Measurements from ENCODE around the gene NEMP1. TPM values are rescaled to one million over a fixed set of nuclear protein-coding genes. Genes with fewer than 3 reads are reported as not detected.

The NEMP1 gene
- total and polyA plus RNA-seq, 2 of the 13 experiments (the other 11 are each of a cell fraction or from before 2014, with no cell fraction given): 11.4 to 12.9 TPM

DNA sequence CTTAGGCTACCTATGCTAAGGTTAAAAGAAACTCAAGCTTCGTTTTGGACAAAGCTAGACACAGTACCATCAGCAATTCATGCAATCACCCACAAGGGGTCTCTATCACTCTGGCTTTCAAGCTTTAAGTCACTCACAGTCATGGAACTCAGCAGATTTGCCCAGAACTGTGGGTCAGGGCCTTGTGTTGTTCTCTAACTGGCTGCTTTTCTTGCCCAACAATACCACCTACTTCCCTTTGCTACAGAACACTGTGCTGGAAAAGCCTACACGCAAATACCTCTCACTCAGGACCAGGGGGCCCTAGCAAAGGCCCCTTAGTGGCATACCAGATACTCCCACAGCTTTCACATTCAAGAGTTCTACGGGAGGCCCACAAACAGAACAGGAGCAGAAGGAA is 9.1 kb downstream of the NEMP1 start (continued):
- TF ChIP-seq HNRNPUL1 (IDR thresholded peaks at IDR 0.05; ENCODE audit: low read depth, low read length): no peak

DNA sequence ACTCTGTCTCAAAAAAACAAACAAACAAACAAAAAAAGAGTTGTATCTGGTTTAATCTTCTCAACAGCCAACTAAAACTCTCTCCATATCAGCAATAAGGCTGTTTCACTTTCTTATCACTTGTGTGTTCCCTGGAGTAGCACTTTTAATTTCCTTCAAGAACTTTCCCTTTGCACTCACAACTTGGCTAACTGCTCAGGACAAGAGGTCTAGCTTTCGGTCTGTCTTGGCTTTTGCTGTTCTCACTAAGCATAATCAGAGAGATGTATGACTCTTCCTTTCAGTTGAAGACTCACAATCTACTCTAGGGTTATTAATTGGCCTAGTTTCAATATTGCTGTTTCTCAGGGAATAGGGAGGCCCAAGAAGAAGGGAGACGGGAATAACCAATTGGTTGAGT is 12.3 kb downstream of the NEMP1 start:
- in situ Hi-C loops (cut with HindIII; ENCODE audit: extremely low pct_ligation_motif_present, low pct_unique_long_range_greater_than_20kb): no loop called here
- CTCF ChIA-PET (ENCODE audit: low intra/inter-chr PET ratio, low total read pairs): no interaction called here

More for the DNA sequence above, 12.3 kb downstream of the NEMP1 start:
- POLR2A ChIA-PET: interaction anchor here (0.9 to 2.3 kb wide), 2 partner anchors 12 to 45 kb away, joined by 3 to 12 read pairs; partner anchors contain the start of genes NEMP1 and STAT6
- no TSS peak for BruUV-seq (replicated peaks)
- intact Hi-C loops (cut with micrococcal nuclease; ENCODE audit: unreplicated experiment): no loop called here
- no peak overlapping the region for H3K9ac ChIP-seq (ENCODE audit: insufficient read depth, low read depth, low read length)
- H3K27ac ChIP-seq (ENCODE audit: extremely low read length, insufficient read depth, low read length): no peak overlapping the region
- DNase-seq (ENCODE audit: low spot score) (no peak), FAIRE-seq (no peak), ATAC-seq (no peak)
- H3K9me3 ChIP-seq (ENCODE audit: low read length): no peaks in the 10 kb centered on the region
- 96% methylated on average over 2 of the region's 2 CpGs for WGBS (ENCODE audit: low lambda C conversion rate)
- no peaks in the 10 kb centered on the region for H3K79me2 ChIP-seq (ENCODE audit: insufficient read depth, low read length)
- TF ChIP-seq ZNF644 (CRISPR knock-in tag; IDR thresholded peaks at IDR 0.05; ENCODE audit: low read depth) (no peak), ZIK1 (CRISPR knock-in tag; IDR thresholded peaks at IDR 0.05; ENCODE audit: borderline replicate concordance, low read depth) (no peak), EHMT2 (IDR thresholded peaks at IDR 0.05; ENCODE audit: borderline replicate concordance, low read depth, low read length) (no peak), ETV5 (CRISPR knock-in tag; IDR thresholded peaks at IDR 0.05; ENCODE audit: borderline replicate concordance) (no peak), LRRFIP1 (CRISPR knock-in tag; conservative IDR thresholded peaks at IDR 0.05) (no peak), CREM (IDR thresholded peaks at IDR 0.05) (no peak), CREM (CRISPR knock-in tag; IDR thresholded peaks at IDR 0.05) (no peak)
- TF ChIP-seq, protein P1, sequence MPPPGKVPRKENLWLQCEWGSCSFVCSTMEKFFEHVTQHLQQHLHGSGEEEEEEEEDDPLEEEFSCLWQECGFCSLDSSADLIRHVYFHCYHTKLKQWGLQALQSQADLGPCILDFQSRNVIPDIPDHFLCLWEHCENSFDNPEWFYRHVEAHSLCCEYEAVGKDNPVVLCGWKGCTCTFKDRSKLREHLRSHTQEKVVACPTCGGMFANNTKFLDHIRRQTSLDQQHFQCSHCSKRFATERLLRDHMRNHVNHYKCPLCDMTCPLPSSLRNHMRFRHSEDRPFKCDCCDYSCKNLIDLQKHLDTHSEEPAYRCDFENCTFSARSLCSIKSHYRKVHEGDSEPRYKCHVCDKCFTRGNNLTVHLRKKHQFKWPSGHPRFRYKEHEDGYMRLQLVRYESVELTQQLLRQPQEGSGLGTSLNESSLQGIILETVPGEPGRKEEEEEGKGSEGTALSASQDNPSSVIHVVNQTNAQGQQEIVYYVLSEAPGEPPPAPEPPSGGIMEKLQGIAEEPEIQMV (CRISPR knock-in tag; IDR thresholded peaks at IDR 0.05; ENCODE audit: low read depth): no peak
- no peaks in the 10 kb centered on the region for H3K4me1 ChIP-seq (ENCODE audit: insufficient read depth, low read length)
- H3K4me3 ChIP-seq (replicated peaks in 1 of 3; ENCODE audit: insufficient read depth in 1 of 3, low read depth in 2 of 3, low read length in 3 of 3): no peak overlapping the region
- no peaks in the 10 kb centered on the region for H3K27me3 ChIP-seq (ENCODE audit: control insufficient read depth in 1 of 2, insufficient read depth in 2 of 2, low read length in 2 of 2)
- H3K4me2 ChIP-seq (ENCODE audit: low read depth, low read length): no peak overlapping the region
- no peak overlapping the region for H2AFZ ChIP-seq (ENCODE audit: low read length)
- no peaks in the 10 kb centered on the region for H4K20me1 ChIP-seq (ENCODE audit: insufficient read depth, low read length)
- H3K36me3 ChIP-seq (replicated peaks in 1 of 2; ENCODE audit: control insufficient read depth in 1 of 2, insufficient read depth in 2 of 2, low read length in 2 of 2): peaks cover 0 to 30% of the 10 kb centered on the region in 2 experiments; a peak in 3 of 5 replicates

Measured in HepG2 (cell line).